ENCODE data around the gene PARP12. TPM values are rescaled to one million over a fixed set of nuclear protein-coding genes. Genes with fewer than 3 reads are reported as not detected.

The PARP12 gene
- total RNA-seq, 1 donor from 2014 or later, result 58.1 TPM

- Histone ChIP-seq H3K4me3 (ENCODE audit: insufficient read depth, low read depth, low read length) (no peak overlapping the region), H3K9me3 (ENCODE audit: insufficient read depth, low read depth, low read length) (no peaks in the 10 kb centered on the region), H3K4me2 (ENCODE audit: low read length) (no peak overlapping the region), H2AFZ (ENCODE audit: low read depth, low read length) (no peak overlapping the region), H3K36me3 (ENCODE audit: insufficient read depth, low read length) (no peaks in the 10 kb centered on the region), H3K4me1 (ENCODE audit: insufficient read depth, low read length) (no peaks in the 10 kb centered on the region), H3K79me2 (ENCODE audit: insufficient read depth, low read length) (no peaks in the 10 kb centered on the region), H3K27ac (ENCODE audit: low read depth, low read length) (no peak overlapping the region), H3K27me3 (ENCODE audit: insufficient read depth, low read length) (peaks cover 4% of the 10 kb centered on the region), H3K9ac (ENCODE audit: low read length) (no peak overlapping the region), H4K20me1 (ENCODE audit: insufficient read depth, low read length) (no peaks in the 10 kb centered on the region)
- no peak for TF ChIP-seq EZH2 (IDR thresholded peaks at IDR 0.05; ENCODE audit: insufficient read depth, low read length)
- TF ChIP-seq CTCF (IDR thresholded peaks at IDR 0.05; ENCODE audit: insufficient read depth, low read depth, low read length), result no peak
- Mint-ChIP-seq H3K4me3 (ENCODE audit: unreplicated experiment) (no peak overlapping the region), H3K27me3 (ENCODE audit: low read depth, unreplicated experiment) (peaks cover 2% of the 10 kb centered on the region), H3K27ac (ENCODE audit: unreplicated experiment) (no peak overlapping the region), H3K9me3 (ENCODE audit: unreplicated experiment) (peaks cover 29% of the 10 kb centered on the region), H3K36me3 (ENCODE audit: low read depth, unreplicated experiment) (peaks cover 2% of the 10 kb centered on the region), H3K4me1 (ENCODE audit: low read depth, unreplicated experiment) (no peaks in the 10 kb centered on the region)
- DNase-seq (ENCODE audit: low read depth), result no peak
- FAIRE-seq, result no peak
Measured at GRCh38 chr7:140068033-140068432, 5.3 kb upstream of the PARP12 start.

- FAIRE-seq (no peak), DNase-seq (ENCODE audit: low read depth) (no peak)
- no peak overlapping the region for H2AFZ ChIP-seq (ENCODE audit: low read depth, low read length)
- Mint-ChIP-seq H3K27ac (ENCODE audit: unreplicated experiment) (no peak overlapping the region), H3K9me3 (ENCODE audit: unreplicated experiment) (peaks cover 27% of the 10 kb centered on the region), H3K4me1 (ENCODE audit: low read depth, unreplicated experiment) (no peaks in the 10 kb centered on the region), H3K36me3 (ENCODE audit: low read depth, unreplicated experiment) (peaks cover 2% of the 10 kb centered on the region), H3K4me3 (ENCODE audit: unreplicated experiment) (no peak overlapping the region), H3K27me3 (ENCODE audit: low read depth, unreplicated experiment) (peaks cover 2% of the 10 kb centered on the region)
- H3K4me2 ChIP-seq (ENCODE audit: low read length), result no peak overlapping the region
- H3K27ac ChIP-seq (ENCODE audit: low read depth, low read length), result no peak overlapping the region
- H3K9ac ChIP-seq (ENCODE audit: low read length), result no peak overlapping the region
- no peak overlapping the region for H3K4me3 ChIP-seq (ENCODE audit: insufficient read depth, low read depth, low read length)
- H3K9me3 ChIP-seq (ENCODE audit: insufficient read depth, low read depth, low read length), result no peaks in the 10 kb centered on the region
- no peaks in the 10 kb centered on the region for H3K79me2 ChIP-seq (ENCODE audit: insufficient read depth, low read length)
- H4K20me1 ChIP-seq (ENCODE audit: insufficient read depth, low read length), result no peaks in the 10 kb centered on the region
- no peak for TF ChIP-seq CTCF (IDR thresholded peaks at IDR 0.05; ENCODE audit: insufficient read depth, low read depth, low read length)
- no peak for TF ChIP-seq EZH2 (IDR thresholded peaks at IDR 0.05; ENCODE audit: insufficient read depth, low read length)
- peaks cover 4% of the 10 kb centered on the region for H3K27me3 ChIP-seq (ENCODE audit: insufficient read depth, low read length)
- no peaks in the 10 kb centered on the region for H3K4me1 ChIP-seq (ENCODE audit: insufficient read depth, low read length)
- no peaks in the 10 kb centered on the region for H3K36me3 ChIP-seq (ENCODE audit: insufficient read depth, low read length)
Measured at GRCh38 chr7:140067052-140067451, 4.3 kb upstream of the PARP12 start.

GRCh38 chr7:140062118-140062527 lies 628 bp downstream of the PARP12 start:
- FAIRE-seq, result no peak

More at GRCh38 chr7:140062118-140062527, 628 bp downstream of the PARP12 start:
- Mint-ChIP-seq H3K27me3 (ENCODE audit: low read depth, unreplicated experiment) (no peaks in the 10 kb centered on the region), H3K4me3 (ENCODE audit: unreplicated experiment) (peak overlapping the region; percentile 92), H3K27ac (ENCODE audit: unreplicated experiment) (peak overlapping the region; percentile 87), H3K36me3 (ENCODE audit: low read depth, unreplicated experiment) (peaks cover 18% of the 10 kb centered on the region), H3K9me3 (ENCODE audit: unreplicated experiment) (peaks cover 19% of the 10 kb centered on the region), H3K4me1 (ENCODE audit: low read depth, unreplicated experiment) (peaks cover 38% of the 10 kb centered on the region)
- peaks cover 15% of the 10 kb centered on the region for H4K20me1 ChIP-seq (ENCODE audit: insufficient read depth, low read length)
- DNase-seq (ENCODE audit: low read depth), result no peak
- TF ChIP-seq EZH2 (IDR thresholded peaks at IDR 0.05; ENCODE audit: insufficient read depth, low read length), result no peak
- no peak for TF ChIP-seq CTCF (IDR thresholded peaks at IDR 0.05; ENCODE audit: insufficient read depth, low read depth, low read length)
- H3K4me1 ChIP-seq (ENCODE audit: insufficient read depth, low read length), result peaks cover 17% of the 10 kb centered on the region
- no peaks in the 10 kb centered on the region for H3K79me2 ChIP-seq (ENCODE audit: insufficient read depth, low read length)
- H3K9ac ChIP-seq (ENCODE audit: low read length), result peak overlapping the region; percentile 74
- H3K4me2 ChIP-seq (ENCODE audit: low read length), result peak overlapping the region; percentile 84
- H3K9me3 ChIP-seq (ENCODE audit: insufficient read depth, low read depth, low read length), result no peaks in the 10 kb centered on the region
- no peaks in the 10 kb centered on the region for H3K36me3 ChIP-seq (ENCODE audit: insufficient read depth, low read length)
- H3K27me3 ChIP-seq (ENCODE audit: insufficient read depth, low read length), result no peaks in the 10 kb centered on the region
- no peak overlapping the region for H3K27ac ChIP-seq (ENCODE audit: low read depth, low read length)
- peak overlapping the region; percentile 88 for H2AFZ ChIP-seq (ENCODE audit: low read depth, low read length)
- peak overlapping the region; percentile 68 for H3K4me3 ChIP-seq (ENCODE audit: insufficient read depth, low read depth, low read length)
